SK-N-MC (cell line): Measurements from ENCODE around the gene SREBF1.

Experiments used
- DNase-seq: peaks from one replicate; pipeline ENCODE4 v3.0.0-alpha.2; 2011; ENCODE audit warnings: low read depth, low spot score
- H3K27ac ChIP-seq: fragments of 200-600 bp; sonication (generic); 2 replicates; pipeline ENCODE4 v1.5.1; 2016; ENCODE audit warnings: mixed run types
- H3K36me3 ChIP-seq: fragments of 200-600 bp; sonication (generic); 2 replicates; pipeline ENCODE4 v1.6.1; 2017; ENCODE audit warnings: antibody characterized with exemption, low read length, mixed read lengths; ENCODE audit not compliant: insufficient read depth
- H3K4me3 ChIP-seq: fragments of 200-600 bp; sonication (generic); 2 replicates; pipeline ENCODE4 v1.5.1; 2016
- H3K9ac ChIP-seq: fragments of 200-600 bp; sonication (generic); 2 replicates; pipeline ENCODE4 v1.8.0; 2017; ENCODE audit warnings: mixed run types, mixed read lengths; ENCODE audit not compliant: insufficient read length
- H3K9me3 ChIP-seq: fragments of 200-600 bp; sonication (generic); 2 replicates; pipeline ENCODE4 v1.6.1; 2017; ENCODE audit warnings: low read depth, mild to moderate bottlenecking, antibody characterized with exemption, low read length, moderate library complexity, mixed read lengths
- EZH2 ChIP-seq: fragments of 200-600 bp; sonication (generic); IDR thresholded peaks from one replicate; pipeline ENCODE4 v1.6.1; 2017; ENCODE audit warnings: antibody characterized with exemption
- FOXP2 ChIP-seq: optimal IDR thresholded peaks from 2 replicates; pipeline ENCODE3; 2011; ENCODE audit warnings: mild to moderate bottlenecking, moderate library complexity; ENCODE audit not compliant: insufficient read depth; ENCODE audit errors: extremely low read length, control extremely low read depth
- POLR2AphosphoS5 ChIP-seq: IDR thresholded peaks from 2 replicates; pipeline ENCODE4 v1.6.1; 2012; ENCODE audit warnings: mild to moderate bottlenecking, low read depth, low read length, borderline replicate concordance

The SREBF1 gene

GRCh38 chr17:17763136-17763535, 73.7 kb downstream of the SREBF1 start:
- H3K36me3 ChIP-seq: no peaks in the 10 kb centered on the region
- TF ChIP-seq POLR2AphosphoS5: no peak
- no peak for TF ChIP-seq EZH2
- no peak for TF ChIP-seq FOXP2
- H3K27ac ChIP-seq: no peak overlapping the region
- DNase-seq: no peak
- no peak overlapping the region for H3K4me3 ChIP-seq
- no peaks in the 10 kb centered on the region for H3K9me3 ChIP-seq
- H3K9ac ChIP-seq: no peak overlapping the region

DNA sequence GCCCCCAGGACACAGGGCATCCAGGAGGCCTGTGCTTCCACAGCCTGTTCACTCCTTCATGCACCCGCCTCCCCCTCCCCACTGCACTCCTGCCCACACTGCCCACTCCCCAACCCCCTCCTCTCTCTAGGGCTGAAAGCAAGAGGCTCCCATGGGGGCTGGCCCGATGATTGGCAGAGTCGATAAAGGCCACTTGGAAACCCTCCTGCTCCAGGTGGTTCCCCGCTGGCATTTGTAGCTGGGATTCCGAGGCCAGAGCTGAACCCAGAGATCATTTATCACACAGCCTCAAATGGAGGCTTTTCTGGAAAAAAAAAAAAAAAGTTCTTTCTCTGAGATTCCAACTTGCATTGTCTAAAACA, 74.1 kb downstream of the SREBF1 start:
- Histone ChIP-seq H3K4me3 (no peak overlapping the region), H3K9me3 (no peaks in the 10 kb centered on the region), H3K36me3 (no peaks in the 10 kb centered on the region), H3K27ac (no peak overlapping the region), H3K9ac (no peak overlapping the region)
- TF ChIP-seq EZH2 (no peak), FOXP2 (no peak)
- no peak for DNase-seq
